HG03097 (cell line): ENCODE data around the gene GAGE12D.
"Not testable (repeated sequence)": the region's sequence is repeated elsewhere in the genome, so short reads cannot be mapped to it uniquely, and the experiment has no call there.

Experiments used
- ATAC-seq: cut with Tn5 transposase; IDR thresholded peaks from one replicate; pipeline ENCODE4 v1.9.1; 2021; ENCODE audit not compliant: unreplicated experiment, low FRiP score

Gene GAGE12D

GRCh38 chrX:49541433-49541832, at the start of gene GAGE12D:
Gene GAGE12D, plus strand, starts transcription at chrX:49541733. Its CDS starts 1,155 bp downstream, at chrX:49542888.
- not testable (repeated sequence) for ATAC-seq

DNA sequence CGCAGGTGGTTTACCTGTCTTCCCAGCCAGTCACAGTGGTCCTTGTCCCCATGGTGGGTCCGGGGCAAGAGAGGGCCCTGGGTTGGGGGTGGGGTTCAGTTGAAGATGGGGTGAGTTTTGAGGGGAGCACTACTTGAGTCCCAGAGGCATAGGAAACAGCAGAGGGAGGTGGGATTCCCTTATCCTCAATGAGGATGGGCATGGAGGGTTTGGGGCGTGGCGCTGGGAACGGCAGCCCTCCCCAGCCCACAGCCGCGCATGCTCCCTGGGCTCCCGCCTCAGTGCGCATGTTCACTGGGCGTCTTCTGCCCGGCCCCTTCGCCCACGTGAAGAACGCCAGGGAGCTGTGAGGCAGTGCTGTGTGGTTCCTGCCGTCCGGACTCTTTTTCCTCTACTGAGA, 9.7 kb upstream of the GAGE12D start, which contains the start of gene GAGE12C:
Gene GAGE12C (plus strand): TSS at position 301 of the 400 bp plus-strand sequence. CDS start 1,155 bp downstream, outside the sequence.
- ATAC-seq, result not testable (repeated sequence)

- ATAC-seq, result not testable (repeated sequence)
Measured at GRCh38 chrX:49550989-49551388, 9.5 kb downstream of the GAGE12D start, which contains the start of gene GAGE12E. Gene GAGE12E, plus strand, starts transcription at chrX:49551289. Its CDS starts 1,155 bp downstream, at chrX:49552444.

DNA sequence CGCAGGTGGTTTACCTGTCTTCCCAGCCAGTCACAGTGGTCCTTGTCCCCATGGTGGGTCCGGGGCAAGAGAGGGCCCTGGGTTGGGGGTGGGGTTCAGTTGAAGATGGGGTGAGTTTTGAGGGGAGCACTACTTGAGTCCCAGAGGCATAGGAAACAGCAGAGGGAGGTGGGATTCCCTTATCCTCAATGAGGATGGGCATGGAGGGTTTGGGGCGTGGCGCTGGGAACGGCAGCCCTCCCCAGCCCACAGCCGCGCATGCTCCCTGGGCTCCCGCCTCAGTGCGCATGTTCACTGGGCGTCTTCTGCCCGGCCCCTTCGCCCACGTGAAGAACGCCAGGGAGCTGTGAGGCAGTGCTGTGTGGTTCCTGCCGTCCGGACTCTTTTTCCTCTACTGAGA, 19.0 kb downstream of the GAGE12D start, which contains the start of gene GAGE12F:
Gene GAGE12F (plus strand): TSS at position 301 of the 400 bp plus-strand sequence. CDS start 1,155 bp downstream, outside the sequence.
- ATAC-seq, result not testable (repeated sequence)

GRCh38 chrX:49568728-49569127, 27.2 kb downstream of the GAGE12D start:
- not testable (repeated sequence) for ATAC-seq

GRCh38 chrX:49569152-49569551, 27.6 kb downstream of the GAGE12D start:
- not testable (repeated sequence) for ATAC-seq

- ATAC-seq, result not testable (repeated sequence)
Measured at GRCh38 chrX:49570100-49570499, 28.6 kb downstream of the GAGE12D start, which contains the start of gene GAGE12G. Gene GAGE12G, plus strand, starts transcription at chrX:49570400. Its CDS starts 1,155 bp downstream, at chrX:49571555.

DNA sequence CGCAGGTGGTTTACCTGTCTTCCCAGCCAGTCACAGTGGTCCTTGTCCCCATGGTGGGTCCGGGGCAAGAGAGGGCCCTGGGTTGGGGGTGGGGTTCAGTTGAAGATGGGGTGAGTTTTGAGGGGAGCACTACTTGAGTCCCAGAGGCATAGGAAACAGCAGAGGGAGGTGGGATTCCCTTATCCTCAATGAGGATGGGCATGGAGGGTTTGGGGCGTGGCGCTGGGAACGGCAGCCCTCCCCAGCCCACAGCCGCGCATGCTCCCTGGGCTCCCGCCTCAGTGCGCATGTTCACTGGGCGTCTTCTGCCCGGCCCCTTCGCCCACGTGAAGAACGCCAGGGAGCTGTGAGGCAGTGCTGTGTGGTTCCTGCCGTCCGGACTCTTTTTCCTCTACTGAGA, 38.1 kb downstream of the GAGE12D start, which contains the start of gene GAGE12H:
Gene GAGE12H (plus strand): TSS at position 301 of the 400 bp plus-strand sequence. CDS start 1,155 bp downstream, outside the sequence.
- not testable (repeated sequence) for ATAC-seq

GRCh38 chrX:49589196-49589595, 47.7 kb downstream of the GAGE12D start, which contains the start of gene GAGE2A:
Gene GAGE2A, plus strand, starts transcription at chrX:49589496. Its CDS starts 1,155 bp downstream, at chrX:49590651.
- not testable (repeated sequence) for ATAC-seq

DNA sequence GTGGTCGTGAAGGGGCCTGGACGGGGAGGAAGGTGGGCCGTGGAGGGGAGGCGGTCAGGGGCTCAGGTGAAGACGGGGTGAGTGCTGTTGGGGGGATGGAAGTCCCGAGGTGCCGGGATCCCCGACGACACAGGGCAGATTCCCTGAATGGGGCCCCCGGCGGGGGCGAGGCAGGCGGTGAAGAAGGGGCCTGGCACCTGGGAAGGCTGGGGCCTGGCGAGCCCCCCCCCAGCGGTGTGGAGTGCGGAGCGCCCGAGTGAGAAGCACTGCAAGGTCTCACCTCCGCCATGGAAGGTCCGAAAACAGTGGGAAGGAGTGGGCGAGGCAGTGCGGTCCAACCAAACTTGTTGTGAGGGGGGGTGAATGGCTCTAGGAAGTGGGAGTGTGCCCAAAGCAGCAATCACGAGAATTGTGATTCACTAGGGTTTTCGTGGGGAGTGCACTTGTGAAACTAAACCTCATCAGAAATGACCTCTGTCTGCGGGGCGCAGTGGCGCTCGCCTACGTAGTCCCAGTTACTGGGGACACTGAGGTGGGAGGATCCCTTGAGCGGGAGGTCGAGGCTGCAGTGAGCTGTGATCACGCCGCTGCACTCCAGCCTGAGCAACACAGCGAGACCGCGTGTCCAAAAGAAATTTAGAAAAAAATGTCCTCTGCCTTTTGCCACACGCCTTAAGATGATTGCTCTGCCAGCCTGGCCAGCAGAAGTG, 48.4 kb downstream of the GAGE12D start:
- ATAC-seq, result not testable (repeated sequence)

DNA sequence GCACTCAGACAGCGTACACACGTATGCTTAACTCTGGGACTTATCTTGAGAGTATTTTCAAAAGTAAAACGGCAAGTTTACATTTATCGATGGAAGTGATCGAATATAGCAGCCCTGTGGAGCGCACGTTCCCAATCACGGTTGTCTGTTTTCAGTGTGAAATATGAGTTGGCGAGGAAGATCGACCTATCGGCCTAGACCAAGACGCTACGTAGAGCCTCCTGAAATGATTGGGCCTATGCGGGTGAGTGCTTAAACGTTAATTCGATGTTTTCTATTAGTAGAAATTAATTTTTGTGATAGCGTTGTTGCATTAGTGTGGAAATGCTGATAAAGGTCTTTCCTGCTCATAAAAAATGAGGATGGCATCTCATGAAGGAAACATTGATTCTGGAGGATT, 49.0 kb downstream of the GAGE12D start:
- not testable (repeated sequence) for ATAC-seq
